Measurements from ENCODE around the gene ASIC4. TPM values are rescaled to one million over a fixed set of nuclear protein-coding genes. Genes with fewer than 3 reads are reported as not detected.

The ASIC4 gene
- total and polyA plus RNA-seq, 2 of the 13 experiments (the other 11 are each of a cell fraction or from before 2014, with no cell fraction given): 0.03 TPM; not detected in 1

GRCh38 chr2:219567791-219568361, 53.6 kb downstream of the ASIC4 start (continued):
- TF ChIP-seq, protein P1, sequence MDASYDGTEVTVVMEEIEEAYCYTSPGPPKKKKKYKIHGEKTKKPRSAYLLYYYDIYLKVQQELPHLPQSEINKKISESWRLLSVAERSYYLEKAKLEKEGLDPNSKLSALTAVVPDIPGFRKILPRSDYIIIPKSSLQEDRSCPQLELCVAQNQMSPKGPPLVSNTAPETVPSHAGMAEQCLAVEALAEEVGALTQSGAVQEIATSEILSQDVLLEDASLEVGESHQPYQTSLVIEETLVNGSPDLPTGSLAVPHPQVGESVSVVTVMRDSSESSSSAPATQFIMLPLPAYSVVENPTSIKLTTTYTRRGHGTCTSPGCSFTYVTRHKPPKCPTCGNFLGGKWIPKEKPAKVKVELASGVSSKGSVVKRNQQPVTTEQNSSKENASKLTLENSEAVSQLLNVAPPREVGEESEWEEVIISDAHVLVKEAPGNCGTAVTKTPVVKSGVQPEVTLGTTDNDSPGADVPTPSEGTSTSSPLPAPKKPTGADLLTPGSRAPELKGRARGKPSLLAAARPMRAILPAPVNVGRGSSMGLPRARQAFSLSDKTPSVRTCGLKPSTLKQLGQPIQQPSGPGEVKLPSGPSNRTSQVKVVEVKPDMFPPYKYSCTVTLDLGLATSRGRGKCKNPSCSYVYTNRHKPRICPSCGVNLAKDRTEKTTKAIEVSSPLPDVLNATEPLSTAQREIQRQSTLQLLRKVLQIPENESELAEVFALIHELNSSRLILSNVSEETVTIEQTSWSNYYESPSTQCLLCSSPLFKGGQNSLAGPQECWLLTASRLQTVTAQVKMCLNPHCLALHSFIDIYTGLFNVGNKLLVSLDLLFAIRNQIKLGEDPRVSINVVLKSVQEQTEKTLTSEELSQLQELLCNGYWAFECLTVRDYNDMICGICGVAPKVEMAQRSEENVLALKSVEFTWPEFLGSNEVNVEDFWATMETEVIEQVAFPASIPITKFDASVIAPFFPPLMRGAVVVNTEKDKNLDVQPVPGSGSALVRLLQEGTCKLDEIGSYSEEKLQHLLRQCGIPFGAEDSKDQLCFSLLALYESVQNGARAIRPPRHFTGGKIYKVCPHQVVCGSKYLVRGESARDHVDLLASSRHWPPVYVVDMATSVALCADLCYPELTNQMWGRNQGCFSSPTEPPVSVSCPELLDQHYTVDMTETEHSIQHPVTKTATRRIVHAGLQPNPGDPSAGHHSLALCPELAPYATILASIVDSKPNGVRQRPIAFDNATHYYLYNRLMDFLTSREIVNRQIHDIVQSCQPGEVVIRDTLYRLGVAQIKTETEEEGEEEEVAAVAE (CRISPR knock-in tag; IDR thresholded peaks at IDR 0.05; ENCODE audit: borderline replicate concordance): no peak
- TF ChIP-seq ZNF768 (CRISPR knock-in tag; IDR thresholded peaks at IDR 0.05): no peak
- TF ChIP-seq ZNF230 (CRISPR knock-in tag; IDR thresholded peaks at IDR 0.05): no peak
- TF ChIP-seq PBX3 (CRISPR knock-in tag; IDR thresholded peaks at IDR 0.05; ENCODE audit: borderline replicate concordance): no peak
- TF ChIP-seq ZNF318 (CRISPR knock-in tag; IDR thresholded peaks at IDR 0.05): 0 out of 2 replicates have a peak, but pooled peaks have one; percentile 54
- no peak for TF ChIP-seq ZNF503 (CRISPR knock-in tag; IDR thresholded peaks at IDR 0.05)
- TF ChIP-seq ZNF674 (CRISPR knock-in tag; IDR thresholded peaks at IDR 0.05; ENCODE audit: low read depth): no peak
- no peak for TF ChIP-seq ONECUT2 (CRISPR knock-in tag; IDR thresholded peaks at IDR 0.05)
- no peak for TF ChIP-seq ZNF7 (CRISPR knock-in tag; IDR thresholded peaks at IDR 0.05)
- TF ChIP-seq ZNF280B (CRISPR knock-in tag; IDR thresholded peaks at IDR 0.05; ENCODE audit: borderline replicate concordance): no peak
- no peak for TF ChIP-seq SMARCE1 (IDR thresholded peaks at IDR 0.05; ENCODE audit: borderline replicate concordance)
- no peak for TF ChIP-seq CBX1 (IDR thresholded peaks at IDR 0.05; ENCODE audit: low read depth)

Data from HepG2 (cell line).